GM12878 (cell line): Measurements from ENCODE around the gene NUDT22. TPM values are rescaled to one million over a fixed set of nuclear protein-coding genes. Genes with fewer than 3 reads are reported as not detected.

ENCODE experiments used
- ATAC-seq: fragments of 200-7000 bp; cut with Tn5 transposase; 3 replicates; pipeline ENCODE4 v1.9.1; 2020; ENCODE audit warnings: mild to moderate bottlenecking, moderate library complexity
- BruUV-seq: library from RNA; stranded (reverse); fragments of 400-500 nt; replicated peaks from 2 replicates; lab custom pipeline; 2021; lab: Mats Ljungman, UMichigan
- CTCF ChIA-PET: fragments of 300-600 bp; sonication (Branson Sonifier 250); formaldehyde crosslinking; extraction: SDS; loops from one replicate; lab custom pipeline; 2021; ENCODE audit warnings: inconsistent platforms; lab: Yijun Ruan, JAX
- POLR2A ChIA-PET: fragments of 350-600 bp; formaldehyde crosslinking; extraction: SDS; loops from one replicate; lab custom pipeline; 2021; ENCODE audit warnings: inconsistent platforms; lab: Charles Lee
- RAD21 ChIA-PET: fragments of 300-600 bp; sonication (Branson Sonifier 250); formaldehyde crosslinking; loops from one replicate; lab custom pipeline; 2023; ENCODE audit warnings: antibody characterized with exemption; ENCODE audit not compliant: unreplicated experiment; lab: Charles Lee
- SMC1A ChIA-PET: fragments of 300-600 bp; sonication (Branson Sonifier 250); formaldehyde crosslinking; loops from one replicate; lab custom pipeline; 2023; ENCODE audit not compliant: unreplicated experiment, uncharacterized antibody; lab: Charles Lee
- DNase-seq: peaks from one replicate; pipeline ENCODE4 v3.0.0-alpha.2; 2011; ENCODE audit warnings: low read depth, low spot score
- FAIRE-seq: peaks from 3 replicates; lab custom pipeline; 2011; peaks lifted over from hg19 to GRCh38; lab: Jason Lieb, UNC
- H2AFZ ChIP-seq: 2 replicates; pipeline ENCODE4 v1.6.0; 2011; ENCODE audit warnings: low read depth, low read length, control low read depth; ENCODE audit not compliant: control insufficient read depth
- H3K27ac ChIP-seq: 2 replicates; pipeline ENCODE4 v1.5.1; 2011; ENCODE audit warnings: control low read depth; ENCODE audit not compliant: control insufficient read depth, insufficient read depth
- H3K27me3 ChIP-seq, 2 experiments: replicated peaks in 1 of 2; 2 replicates each; pipeline versions ENCODE4 v1.6.0 to v1.6.1; 2011; ENCODE audit warnings: low read length in 1 of 2; ENCODE audit not compliant: control insufficient read depth in 2 of 2, insufficient read depth in 2 of 2
- H3K36me3 ChIP-seq, 2 experiments: 2 replicates each; pipeline ENCODE4 v1.5.1; 2011; ENCODE audit warnings: low read length in 1 of 2; ENCODE audit not compliant: control insufficient read depth in 2 of 2, insufficient read depth in 2 of 2
- H3K4me1 ChIP-seq: 2 replicates; pipeline ENCODE4 v1.6.1; 2011; ENCODE audit warnings: mild to moderate bottlenecking, low read length, moderate library complexity, mixed read lengths; ENCODE audit not compliant: control insufficient read depth, insufficient read depth
- H3K4me2 ChIP-seq: 2 replicates; pipeline ENCODE4 v1.6.0; 2011; ENCODE audit warnings: control low read depth; ENCODE audit not compliant: control insufficient read depth, insufficient read depth
- H3K4me3 ChIP-seq: fragments of 200-600 bp; sonication (generic); 2 replicates; pipeline ENCODE4 v1.5.1; 2016
- H3K79me2 ChIP-seq: 2 replicates; pipeline ENCODE4 v1.6.0; 2011; ENCODE audit warnings: low read length; ENCODE audit not compliant: control insufficient read depth, insufficient read depth
- H3K9ac ChIP-seq: 2 replicates; pipeline ENCODE4 v1.8.0; 2011; ENCODE audit warnings: low read length, control low read depth, mixed read lengths; ENCODE audit not compliant: control insufficient read depth, insufficient read depth
- H3K9me3 ChIP-seq: replicated peaks from 3 replicates; pipeline ENCODE4 v1.5.1; 2011; ENCODE audit warnings: mild to moderate bottlenecking, low read length; ENCODE audit not compliant: control insufficient read depth, insufficient read depth
- H4K20me1 ChIP-seq: 2 replicates; pipeline ENCODE4 v1.6.0; 2011; ENCODE audit not compliant: control insufficient read depth, insufficient read depth
- CEBPB ChIP-seq, 2 experiments: fragments of 150-350 bp in 1 of 2; IDR thresholded peaks; 2 replicates each; pipeline ENCODE4 v1.6.1; 2012 to 2014; ENCODE audit warnings: low read depth in 2 of 2, low read length in 2 of 2, borderline replicate concordance in 1 of 2, inconsistent platforms in 1 of 2
- CHD4 ChIP-seq: fragments of 200-600 bp; sonication (generic); IDR thresholded peaks from 2 replicates; pipeline ENCODE4 v1.6.1; 2016; ENCODE audit warnings: mild to moderate bottlenecking
- JUNB ChIP-seq: IDR thresholded peaks from 2 replicates; pipeline ENCODE4 v1.6.1; 2016; ENCODE audit warnings: antibody characterized with exemption, mild to moderate bottlenecking
- MYB ChIP-seq: fragments of 150-350 bp; IDR thresholded peaks from 2 replicates; pipeline ENCODE4 v1.6.1; 2014; ENCODE audit warnings: mild to moderate bottlenecking, low read depth, low read length, borderline replicate concordance
- SIX5 ChIP-seq: IDR thresholded peaks from 2 replicates; pipeline ENCODE4 v1.6.1; 2011; ENCODE audit warnings: mild to moderate bottlenecking, low read depth, low read length, moderate library complexity; ENCODE audit not compliant: severe bottlenecking
- ZBTB40 ChIP-seq: fragments of 450-650 bp; IDR thresholded peaks from 2 replicates; pipeline ENCODE4 v1.6.1; 2016; ENCODE audit warnings: mild to moderate bottlenecking, moderate library complexity, borderline replicate concordance
- WGBS: methylation state at CpG from one replicate; pipeline ENCODE4 v1.1.6; 2016; ENCODE audit warnings: low lambda C conversion rate; ENCODE audit not compliant: insufficient replicate concordance, insufficient coverage; ENCODE audit errors: missing lambda C conversion rate; 5-methylcytosine and 5-hydroxymethylcytosine counted together
- in situ Hi-C: fragments of 300-500 bp; cut with MboI; formaldehyde crosslinking; loops from 9 replicates; pipeline ENCODE4 v1.14.3; 2018; ENCODE audit warnings: mixed read lengths
- intact Hi-C: fragments of 100-400 bp; cut with micrococcal nuclease; formaldehyde crosslinking; loops from one replicate; pipeline ENCODE4 v1.14.2; 2022; ENCODE audit not compliant: unreplicated experiment
- polyA plus RNA-seq, 11 experiments: library from polyadenylated mRNA; depleted of rRNA in 4 of 11; unstranded in 6 of 11; stranded (reverse) in 5 of 11; fragments of >200 nt; fragmentation: Nextera tagmentation in 4 of 11; fragmentation: Illumina TruSeq in 1 of 11; extraction: Ambion mirVana in 4 of 11; extraction: Trizol in 1 of 11; gene quantifications; 1 replicate in 1 of 11; 2 replicates in 10 of 11; pipeline versions ENCODE4 v1.2.1 to v1.2.3, GENCODE V29; 2011 to 2016; ENCODE audit warnings: inconsistent platforms in 2 of 11, missing spikeins in 2 of 11, low read depth in 1 of 11
- total RNA-seq, 4 experiments: library from RNA; depleted of rRNA in 3 of 4; stranded (reverse); fragments of >200 nt in 3 of 4; fragmentation: Illumina TruSeq in 1 of 4; extraction: Trizol in 1 of 4; gene quantifications; 2 replicates each; pipeline versions ENCODE4 v1.2.1 to v1.2.3, GENCODE V29; 2013 to 2021

NUDT22 gene
- total and polyA plus RNA-seq, 10 of the 15 experiments (the other 5 are each of a cell fraction or from before 2014, with no cell fraction given): 6.7 to 115 (median 64.7) TPM

DNA sequence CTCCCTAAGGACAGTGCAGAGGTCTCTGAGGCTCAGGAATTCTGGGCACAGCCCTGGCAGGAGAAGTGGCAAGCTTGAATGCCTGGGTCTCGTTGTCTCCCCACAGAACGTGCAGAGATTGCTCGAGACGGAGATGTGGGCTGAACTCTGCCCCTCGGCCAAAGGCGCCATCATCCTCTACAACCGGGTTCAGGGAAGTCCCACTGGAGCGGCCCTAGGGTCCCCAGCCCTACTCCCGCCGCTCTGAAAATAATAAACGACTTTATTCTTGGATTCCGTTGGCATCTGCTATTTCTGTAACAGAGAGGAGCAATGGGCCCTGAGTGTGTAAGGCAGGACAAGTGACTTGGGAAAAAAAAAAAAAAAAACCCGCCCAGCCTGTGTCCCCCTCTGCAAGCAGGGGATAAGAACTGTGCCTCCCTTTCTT lies 3.7 kb downstream of the NUDT22 start:
- Histone ChIP-seq H3K9ac (peak overlapping the region; percentile 79), H3K27me3 (no peaks in the 10 kb centered on the region)
- intact Hi-C loops (no loop called here), in situ Hi-C loops (loop anchor here (25.0 kb wide), 1 partner anchor 1633 kb away; the partner anchor contains the start of genes CFL1, EFEMP2 and MUS81)
- no peak for FAIRE-seq
- ChIA-PET RAD21 (interaction anchor here (0.6 to 1.0 kb wide), 2 partner anchors 23 to 25 kb away, joined by 3 to 6 read pairs; partner anchors contain the start of gene FERMT3), CTCF (interaction anchor here (0.6 to 1.2 kb wide), 3 partner anchors 23 to 71 kb away, joined by 3 to 8 read pairs (median 4); partner anchors contain the start of gene FERMT3), SMC1A (no interaction called here)
- ATAC-seq: no peak
- no peak for DNase-seq
- no peak for TF ChIP-seq CEBPB (IDR thresholded peaks at IDR 0.05; ENCODE audit: borderline replicate concordance in 1 of 2, low read depth in 2 of 2, low read length in 2 of 2)
- no peak for TF ChIP-seq MYB
- no peak for TF ChIP-seq SIX5
- no peak for TF ChIP-seq JUNB
- TF ChIP-seq CHD4: no peak
- no peak for TF ChIP-seq ZBTB40
- TF ChIP-seq, all 136 proteins: peak for 0
- peak overlapping the region; percentile 98 for H3K4me2 ChIP-seq
- H2AFZ ChIP-seq: peak overlapping the region; percentile 94; the same call in 1 of the 2 replicates
- H3K4me3 ChIP-seq: peak overlapping the region; percentile 95
- peaks cover 36% of the 10 kb centered on the region for H3K79me2 ChIP-seq
- H4K20me1 ChIP-seq: no peaks in the 10 kb centered on the region
- H3K4me1 ChIP-seq: peaks cover 33% of the 10 kb centered on the region
- H3K9me3 ChIP-seq: no peaks in the 10 kb centered on the region
- peak overlapping the region; percentile 86 for H3K27ac ChIP-seq
- BruUV-seq: no TSS peak
- 37% methylated on average over 12 of the region's 13 CpGs for WGBS
- H3K36me3 ChIP-seq: no peaks in the 10 kb centered on the region
- POLR2A ChIA-PET: interaction anchor here (0.6 to 9.7 kb wide), 5 partner anchors 10 to 1467 kb away, joined by 4 to 77 read pairs (median 4); partner anchors contain the start of genes FKBP2 and PPP1R14B
